Left ventricle myocardium inferior (tissue), 1 donor: ENCODE measurements around the gene SSH3. TPM values are rescaled to one million over a fixed set of nuclear protein-coding genes. Genes with fewer than 3 reads are reported as not detected.

Source experiments
- DNase-seq: peaks from one replicate; pipeline ENCODE4 v3.0.0-alpha.2; 2020
- H3K27ac ChIP-seq: fragments of 200-600 bp; replicated peaks from 2 replicates; pipeline ENCODE4 v1.8.0; 2021
- H3K27me3 ChIP-seq: fragments of 200-600 bp; 2 replicates; pipeline ENCODE4 v1.8.0; 2021; ENCODE audit warnings: low read depth
- H3K36me3 ChIP-seq: fragments of 200-600 bp; 2 replicates; pipeline ENCODE4 v1.8.0; 2021
- H3K4me1 ChIP-seq: fragments of 200-600 bp; 2 replicates; pipeline ENCODE4 v1.8.0; 2021
- H3K4me3 ChIP-seq: fragments of 200-600 bp; 2 replicates; pipeline ENCODE4 v1.8.0; 2021; ENCODE audit warnings: mild to moderate bottlenecking, moderate library complexity
- H3K9me3 ChIP-seq: fragments of 200-600 bp; replicated peaks from 2 replicates; pipeline ENCODE4 v1.8.0; 2021
- CTCF ChIP-seq: fragments of 200-600 bp; IDR thresholded peaks from 2 replicates; pipeline ENCODE4 v1.8.0; 2021; ENCODE audit warnings: antibody characterized with exemption, mild to moderate bottlenecking, borderline replicate concordance
- intact Hi-C: fragments of 100-400 bp; cut with micrococcal nuclease; formaldehyde crosslinking; loops from one replicate; pipeline ENCODE4 v1.11.0; 2022
- total RNA-seq: library from RNA; stranded (reverse); fragmentation: NEBNext Ultra II Directional; extraction: Animal tissue kit (Norgen Biotek cat#: 25700); gene quantifications from one replicate; pipeline ENCODE4 v1.2.1, GENCODE V29; 2021
- donor health status: DM: no; HTN: yes; CAD: no; lungs with severe emphysema.

SSH3 gene
- total RNA-seq, 1 donor from 2014 or later, result 14.9 TPM

DNA sequence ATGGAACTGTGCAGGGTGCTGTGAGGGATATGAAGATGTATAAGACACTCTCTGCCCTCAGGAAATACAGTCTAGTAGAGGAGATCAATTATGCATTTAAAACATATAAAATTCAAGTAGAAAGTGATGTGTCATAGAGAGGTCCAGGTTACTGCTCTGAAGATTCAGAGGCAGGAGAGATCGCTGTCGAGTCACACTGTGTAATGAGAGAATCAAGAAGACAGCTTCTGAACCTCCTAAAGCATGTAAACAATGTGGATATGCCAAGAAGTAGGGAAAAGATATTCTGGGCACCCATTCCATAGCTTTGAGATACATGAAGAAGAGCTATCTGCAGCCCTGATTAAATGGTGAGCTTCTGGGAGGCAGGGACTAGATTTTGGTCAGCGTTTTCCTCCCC, 16.7 kb downstream of the SSH3 start:
- H3K27me3 ChIP-seq, result no peaks in the 10 kb centered on the region
- H3K4me1 ChIP-seq, result peaks cover 30% of the 10 kb centered on the region
- no peak for DNase-seq
- intact Hi-C loops, result no loop called here
- no peaks in the 10 kb centered on the region for H3K9me3 ChIP-seq
- no peak overlapping the region for H3K27ac ChIP-seq
- no peak overlapping the region for H3K4me3 ChIP-seq
- H3K36me3 ChIP-seq, result no peaks in the 10 kb centered on the region
- no peak for TF ChIP-seq CTCF

DNA sequence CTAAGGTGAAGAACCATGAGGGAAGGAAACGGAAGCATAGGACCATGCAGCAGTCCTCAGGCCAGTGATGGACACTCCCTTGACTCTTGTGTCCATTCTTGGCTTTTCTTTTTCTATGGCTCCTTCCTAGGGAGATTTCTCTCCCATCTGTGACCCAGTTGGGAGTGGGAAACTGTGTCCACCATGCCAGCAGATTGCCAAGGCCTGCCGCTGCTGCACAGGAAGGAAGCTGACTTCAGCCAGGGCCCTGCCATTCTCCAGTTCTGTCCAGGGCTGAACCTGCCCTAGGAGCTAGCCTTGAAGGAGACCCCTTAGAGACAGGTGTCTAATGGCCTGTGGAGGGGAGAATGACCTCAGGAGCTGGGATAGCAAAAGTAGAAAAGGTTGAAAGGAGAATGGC, 17.4 kb downstream of the SSH3 start:
- TF ChIP-seq CTCF, result no peak
- no peak overlapping the region for H3K4me3 ChIP-seq
- intact Hi-C loops, result no loop called here
- peaks cover 30% of the 10 kb centered on the region for H3K4me1 ChIP-seq
- no peaks in the 10 kb centered on the region for H3K27me3 ChIP-seq
- no peak overlapping the region for H3K27ac ChIP-seq
- no peak for DNase-seq
- H3K36me3 ChIP-seq, result no peaks in the 10 kb centered on the region
- no peaks in the 10 kb centered on the region for H3K9me3 ChIP-seq

DNA sequence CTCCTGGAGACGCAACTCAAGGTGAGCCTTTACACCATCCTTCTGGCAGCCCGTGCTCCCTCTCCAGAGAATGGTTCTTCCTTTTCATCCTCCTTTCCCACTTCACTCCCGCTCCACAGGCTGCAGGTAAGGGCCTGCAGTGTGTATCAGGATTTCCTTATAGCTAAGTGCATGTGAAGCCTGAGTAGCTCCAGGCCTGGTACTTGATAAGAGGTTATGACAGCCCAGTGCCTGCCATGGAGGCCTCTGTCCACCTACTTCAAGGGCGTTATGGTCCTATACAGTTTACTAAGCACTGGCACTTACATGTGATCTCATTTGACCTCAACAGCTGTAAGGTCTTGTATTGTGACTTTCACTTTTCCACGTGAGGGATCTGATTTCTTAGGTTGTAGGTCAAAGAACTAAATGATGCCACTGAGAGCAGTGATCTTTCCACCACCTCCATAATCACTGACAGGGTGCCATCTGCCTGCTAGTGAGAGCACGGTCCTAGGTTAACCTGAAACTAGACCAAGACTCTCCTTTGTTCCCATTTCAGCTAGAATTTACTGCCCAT, 18.1 kb downstream of the SSH3 start:
- Histone ChIP-seq H3K4me1 (peaks cover 29% of the 10 kb centered on the region), H3K9me3 (no peaks in the 10 kb centered on the region), H3K36me3 (no peaks in the 10 kb centered on the region), H3K4me3 (no peak overlapping the region), H3K27ac (no peak overlapping the region), H3K27me3 (no peaks in the 10 kb centered on the region)
- TF ChIP-seq CTCF, result no peak
- no peak for DNase-seq
- intact Hi-C loops, result no loop called here

GRCh38 chr11:67322049-67322448, 18.7 kb downstream of the SSH3 start:
- Histone ChIP-seq H3K9me3 (no peaks in the 10 kb centered on the region), H3K36me3 (no peaks in the 10 kb centered on the region), H3K4me1 (peaks cover 22% of the 10 kb centered on the region), H3K27ac (no peak overlapping the region), H3K4me3 (no peak overlapping the region), H3K27me3 (no peaks in the 10 kb centered on the region)
- intact Hi-C loops, result no loop called here
- no peak for TF ChIP-seq CTCF
- DNase-seq, result no peak

DNA sequence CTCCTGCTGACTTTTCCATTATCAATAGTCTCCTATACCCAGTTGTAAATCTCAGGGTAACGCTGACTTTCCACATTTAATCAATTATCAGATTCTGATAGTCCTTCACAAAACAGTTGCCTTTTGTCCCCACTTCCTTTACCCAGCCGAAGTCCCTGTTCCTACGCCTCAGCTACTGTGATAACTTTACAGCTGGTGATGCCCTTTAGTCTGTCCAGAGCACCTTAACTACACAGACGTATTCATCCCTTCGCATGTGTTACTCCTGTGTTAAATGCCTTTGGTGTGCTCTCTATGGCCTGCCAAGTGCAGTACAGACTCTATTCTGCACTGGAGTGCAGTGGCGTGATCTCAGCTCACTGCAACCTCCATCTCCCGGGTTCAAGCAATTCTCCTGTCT, 20.2 kb downstream of the SSH3 start:
- no peak for TF ChIP-seq CTCF
- Histone ChIP-seq H3K27me3 (no peaks in the 10 kb centered on the region), H3K36me3 (no peaks in the 10 kb centered on the region), H3K4me1 (peaks cover 11% of the 10 kb centered on the region), H3K27ac (no peak overlapping the region), H3K9me3 (no peaks in the 10 kb centered on the region), H3K4me3 (no peak overlapping the region)
- DNase-seq, result no peak
- intact Hi-C loops, result no loop called here
